ENCODE results near the gene IFT74. TPM values are rescaled to one million over a fixed set of nuclear protein-coding genes. Genes with fewer than 3 reads are reported as not detected.
A peak's percentile ranks its signal among the peaks of the same experiment; 100 is the strongest.

Gene IFT74
- total RNA-seq, 2 donors from 2014 or later = 12.5 to 41.4 TPM

- H3K27me3 ChIP-seq (replicated peaks; ENCODE audit: insufficient read depth) = no peaks in the 10 kb centered on the region
- no peaks in the 10 kb centered on the region for H3K4me1 ChIP-seq (ENCODE audit: control insufficient read depth in 1 of 2, low read depth in 2 of 2)
- no peak overlapping the region for H3K27ac ChIP-seq
- H3K9me3 ChIP-seq = no peaks in the 10 kb centered on the region
- ATAC-seq (ENCODE audit: insufficient number of reproducible peaks, low FRiP score, low read depth) (no peak), DNase-seq (ENCODE audit: low spot score) (no peak)
- no peak overlapping the region for H3K4me3 ChIP-seq
- no peak for TF ChIP-seq CTCF (IDR thresholded peaks at IDR 0.05)
- H3K36me3 ChIP-seq = no peaks in the 10 kb centered on the region
Measured at GRCh38 chr9:26974927-26975326, 18.7 kb downstream of the IFT74 start.

- H3K9me3 ChIP-seq = no peaks in the 10 kb centered on the region
- no peak overlapping the region for H3K27ac ChIP-seq
- no peaks in the 10 kb centered on the region for H3K4me1 ChIP-seq (ENCODE audit: control insufficient read depth in 1 of 2, low read depth in 2 of 2)
- TF ChIP-seq CTCF (IDR thresholded peaks at IDR 0.05) = peak; percentile 20
- H3K36me3 ChIP-seq = no peaks in the 10 kb centered on the region
- DNase-seq (ENCODE audit: low spot score) (no peak), ATAC-seq (ENCODE audit: insufficient number of reproducible peaks, low FRiP score, low read depth) (no peak)
- no peak overlapping the region for H3K4me3 ChIP-seq
- H3K27me3 ChIP-seq (replicated peaks; ENCODE audit: insufficient read depth) = no peaks in the 10 kb centered on the region
Measured at GRCh38 chr9:26975728-26976707, 19.8 kb downstream of the IFT74 start.

- Histone ChIP-seq H3K27me3 (replicated peaks; ENCODE audit: insufficient read depth) (no peaks in the 10 kb centered on the region), H3K4me1 (ENCODE audit: control insufficient read depth in 1 of 2, low read depth in 2 of 2) (no peaks in the 10 kb centered on the region), H3K27ac (no peak overlapping the region), H3K9me3 (no peaks in the 10 kb centered on the region), H3K36me3 (peaks cover 15% of the 10 kb centered on the region), H3K4me3 (no peak overlapping the region)
- TF ChIP-seq CTCF (IDR thresholded peaks at IDR 0.05) = no peak
- no peak for ATAC-seq (ENCODE audit: insufficient number of reproducible peaks, low FRiP score, low read depth)
- no peak for DNase-seq (ENCODE audit: low spot score)
Measured at GRCh38 chr9:26983340-26983739, 27.1 kb downstream of the IFT74 start.

GRCh38 chr9:26995810-26996209 lies 39.6 kb downstream of the IFT74 start:
- Histone ChIP-seq H3K4me1 (ENCODE audit: control insufficient read depth in 1 of 2, low read depth in 2 of 2) (no peaks in the 10 kb centered on the region), H3K4me3 (no peak overlapping the region), H3K9me3 (no peaks in the 10 kb centered on the region), H3K36me3 (no peaks in the 10 kb centered on the region), H3K27ac (no peak overlapping the region), H3K27me3 (replicated peaks; ENCODE audit: insufficient read depth) (no peaks in the 10 kb centered on the region)
- ATAC-seq (ENCODE audit: insufficient number of reproducible peaks, low FRiP score, low read depth) (no peak), DNase-seq (ENCODE audit: low spot score) (no peak)
- TF ChIP-seq CTCF (IDR thresholded peaks at IDR 0.05) = no peak

- Histone ChIP-seq H3K27me3 (replicated peaks; ENCODE audit: insufficient read depth) (no peaks in the 10 kb centered on the region), H3K27ac (no peak overlapping the region), H3K9me3 (no peaks in the 10 kb centered on the region), H3K4me3 (no peak overlapping the region), H3K36me3 (no peaks in the 10 kb centered on the region), H3K4me1 (ENCODE audit: control insufficient read depth in 1 of 2, low read depth in 2 of 2) (no peaks in the 10 kb centered on the region)
- no peak for ATAC-seq (ENCODE audit: insufficient number of reproducible peaks, low FRiP score, low read depth)
- DNase-seq (ENCODE audit: low spot score) = no peak
- TF ChIP-seq CTCF (IDR thresholded peaks at IDR 0.05) = no peak
Measured at GRCh38 chr9:27003426-27004077, 47.3 kb downstream of the IFT74 start.
